H1 (cell line): Measurements from ENCODE around the gene RHCG. TPM values are rescaled to one million over a fixed set of nuclear protein-coding genes. Genes with fewer than 3 reads are reported as not detected.
"Not testable (repeated sequence)": the region's sequence is repeated elsewhere in the genome, so short reads cannot be mapped to it uniquely, and the experiment has no call there.

Experiments used
- CTCF ChIA-PET: fragments of 300-600 bp; sonication (Branson Sonifier 250); formaldehyde crosslinking; loops from one replicate; lab custom pipeline; 2021; ENCODE audit not compliant: partially characterized antibody; lab: Charles Lee
- POLR2A ChIA-PET: fragments of 300-600 bp; sonication (Branson Sonifier 250); formaldehyde crosslinking; loops from one replicate; lab custom pipeline; 2021; ENCODE audit warnings: inconsistent platforms; ENCODE audit not compliant: partially characterized antibody; lab: Charles Lee
- DNase-seq, 2 experiments: peaks; one replicate each; pipeline versions ENCODE4 v3.0.0 to v3.0.0-alpha.2; 2010 to 2022; ENCODE audit warnings: low spot score in 2 of 2, low read depth in 1 of 2, mixed read lengths in 1 of 2
- FAIRE-seq: peaks from 2 replicates; lab custom pipeline; 2011; peaks lifted over from hg19 to GRCh38; lab: Jason Lieb, UNC
- H2AFZ ChIP-seq: 2 replicates; pipeline ENCODE4 v1.8.1; 2012; ENCODE audit warnings: low read length, inconsistent platforms
- H2AK5ac ChIP-seq: 2 replicates; pipeline ENCODE4 v1.6.1; 2013; ENCODE audit warnings: low read depth, low read length
- H2BK120ac ChIP-seq: replicated peaks from 2 replicates; pipeline ENCODE3; 2013; ENCODE audit warnings: low read depth, low read length, inconsistent platforms
- H2BK12ac ChIP-seq: 2 replicates; pipeline ENCODE4 v1.6.1; 2013; ENCODE audit warnings: low read depth, low read length
- H2BK15ac ChIP-seq: 2 replicates; pipeline ENCODE4 v1.6.1; 2013; ENCODE audit warnings: low read length
- H2BK20ac ChIP-seq: 2 replicates; pipeline ENCODE4 v1.6.1; 2013; ENCODE audit warnings: low read length
- H2BK5ac ChIP-seq: 2 replicates; pipeline ENCODE4 v1.6.1; 2013; ENCODE audit warnings: low read depth, low read length
- H3K14ac ChIP-seq: 2 replicates; pipeline ENCODE4 v1.6.1; 2013; ENCODE audit warnings: inconsistent platforms; ENCODE audit not compliant: insufficient read length
- H3K18ac ChIP-seq: 2 replicates; pipeline ENCODE4 v1.6.1; 2013; ENCODE audit warnings: low read length; ENCODE audit errors: extremely low read depth
- H3K23ac ChIP-seq: 2 replicates; pipeline ENCODE4 v1.6.1; 2013; ENCODE audit warnings: inconsistent platforms; ENCODE audit not compliant: insufficient read length
- H3K23me2 ChIP-seq: 2 replicates; pipeline ENCODE4 v1.6.1; 2013; ENCODE audit warnings: low read depth, low read length
- H3K27ac ChIP-seq: 2 replicates; pipeline ENCODE4 v1.6.1; 2011; ENCODE audit warnings: low read depth, low read length, inconsistent platforms
- H3K27me3 ChIP-seq, 4 experiments: replicated peaks in 1 of 4; 1 replicate in 1 of 4; 2 replicates in 3 of 4; pipeline versions ENCODE4 v1.6.1 to v1.8.1; 2011 to 2013; ENCODE audit warnings: low read length in 3 of 4, mild to moderate bottlenecking in 3 of 4, inconsistent platforms in 2 of 4, mixed read lengths in 2 of 4, moderate library complexity in 1 of 4; ENCODE audit not compliant: control insufficient read depth in 3 of 4, insufficient read depth in 3 of 4; ENCODE audit errors: extremely low read depth in 1 of 4
- H3K36me3 ChIP-seq, 4 experiments: 2 replicates each; pipeline versions ENCODE4 v1.6.1 to v1.8.1; 2011 to 2013; ENCODE audit warnings: mild to moderate bottlenecking in 4 of 4, low read length in 3 of 4, moderate library complexity in 2 of 4, control low read depth in 1 of 4, inconsistent platforms in 1 of 4; ENCODE audit not compliant: insufficient read depth in 4 of 4, control insufficient read depth in 2 of 4
- H3K4ac ChIP-seq: replicated peaks from 2 replicates; pipeline ENCODE3; 2013; ENCODE audit warnings: low read length, low read depth, mixed read lengths, inconsistent platforms; ENCODE audit not compliant: insufficient read length
- H3K4me1 ChIP-seq, 4 experiments: replicated peaks in 1 of 4; 1 replicate in 1 of 4; 2 replicates in 3 of 4; pipeline versions ENCODE4 v1.6.1 to v1.8.1; 2011 to 2013; ENCODE audit warnings: low read length in 3 of 4, inconsistent platforms in 2 of 4, mixed read lengths in 1 of 4; ENCODE audit not compliant: insufficient read depth in 4 of 4, control insufficient read depth in 3 of 4
- H3K4me2 ChIP-seq, 2 experiments: 2 replicates each; pipeline versions ENCODE4 v1.6.1 to v1.8.1; 2011 to 2013; ENCODE audit warnings: low read depth in 2 of 2, low read length in 2 of 2, control low read depth in 1 of 2, inconsistent platforms in 1 of 2, mild to moderate bottlenecking in 1 of 2; ENCODE audit not compliant: insufficient read depth in 1 of 2
- H3K4me3 ChIP-seq, 4 experiments: fragments of 200-600, 300-600 bp in 1 of 4; sonication (generic), shearing (Covaris generic), sonication (Bioruptor Twin) in 1 of 4; 2 replicates each; pipeline versions ENCODE4 v1.5.1 to v1.8.1; 2011 to 2016; ENCODE audit warnings: low read length in 4 of 4, low read depth in 3 of 4, control low read depth in 2 of 4, inconsistent platforms in 2 of 4, mild to moderate bottlenecking in 2 of 4, mixed read lengths in 1 of 4, moderate library complexity in 1 of 4; ENCODE audit not compliant: insufficient read depth in 2 of 4; ENCODE audit errors: extremely low read depth in 1 of 4
- H3K56ac ChIP-seq: replicated peaks from 2 replicates; pipeline ENCODE3; 2013; ENCODE audit warnings: low read depth, mild to moderate bottlenecking, mixed read lengths, low read length, inconsistent platforms; ENCODE audit not compliant: insufficient read length
- H3K79me1 ChIP-seq: 2 replicates; pipeline ENCODE4 v1.6.1; 2013; ENCODE audit warnings: low read depth, low read length, control low read depth
- H3K79me2 ChIP-seq, 2 experiments: 2 replicates each; pipeline versions ENCODE4 v1.6.1 to v1.8.1; 2012 to 2013; ENCODE audit warnings: low read length in 2 of 2, mild to moderate bottlenecking in 2 of 2, inconsistent platforms in 1 of 2; ENCODE audit not compliant: insufficient read depth in 2 of 2, control insufficient read depth in 1 of 2
- H3K9ac ChIP-seq, 4 experiments: replicated peaks in 1 of 4; 1 replicate in 1 of 4; 2 replicates in 3 of 4; pipeline versions ENCODE4 v1.6.1 to v1.8.1; 2011 to 2013; ENCODE audit warnings: low read depth in 3 of 4, low read length in 3 of 4, control low read depth in 2 of 4, mild to moderate bottlenecking in 2 of 4, moderate library complexity in 2 of 4, inconsistent platforms in 1 of 4; ENCODE audit errors: extremely low read depth in 1 of 4
- H3K9me3 ChIP-seq, 2 experiments: 2 replicates each; pipeline versions ENCODE4 v1.6.1 to v1.8.1; 2012 to 2013; ENCODE audit warnings: mild to moderate bottlenecking in 2 of 2, moderate library complexity in 2 of 2, control low read depth in 1 of 2, inconsistent platforms in 1 of 2, low read depth in 1 of 2, low read length in 1 of 2, mixed read lengths in 1 of 2; ENCODE audit not compliant: insufficient read depth in 2 of 2
- H4K20me1 ChIP-seq, 2 experiments: replicated peaks in 1 of 2; 2 replicates each; pipeline versions ENCODE3 to v1.8.1; 2011 to 2013; ENCODE audit warnings: inconsistent platforms in 2 of 2, low read length in 2 of 2, mild to moderate bottlenecking in 1 of 2; ENCODE audit not compliant: insufficient read depth in 2 of 2, control insufficient read depth in 1 of 2
- H4K5ac ChIP-seq: 2 replicates; pipeline ENCODE4 v1.6.1; 2013; ENCODE audit warnings: low read length, low read depth, mixed read lengths, inconsistent platforms; ENCODE audit not compliant: insufficient read length
- H4K8ac ChIP-seq: 2 replicates; pipeline ENCODE4 v1.8.0; 2013; ENCODE audit warnings: mild to moderate bottlenecking, moderate library complexity, low read length, inconsistent platforms; ENCODE audit not compliant: insufficient read depth; ENCODE audit errors: extremely low read depth
- H4K91ac ChIP-seq: replicated peaks from 2 replicates; pipeline ENCODE3; 2013; ENCODE audit warnings: low read length, mixed read lengths, inconsistent platforms; ENCODE audit not compliant: insufficient read length
- ATF2 ChIP-seq: IDR thresholded peaks from 2 replicates; pipeline ENCODE4 v1.6.1; 2012; ENCODE audit warnings: low read length, inconsistent platforms
- ATF3 ChIP-seq: IDR thresholded peaks from 2 replicates; pipeline ENCODE4 v1.6.1; 2011; ENCODE audit warnings: low read depth, mild to moderate bottlenecking, low read length; ENCODE audit not compliant: insufficient read depth
- CHD2 ChIP-seq: IDR thresholded peaks from 2 replicates; pipeline ENCODE4 v1.6.1; 2012; ENCODE audit warnings: low read length, improper control_type of control experiment
- E2F6 ChIP-seq: IDR thresholded peaks from 2 replicates; pipeline ENCODE4 v1.6.1; 2012; ENCODE audit warnings: inconsistent platforms
- JUN ChIP-seq: IDR thresholded peaks from 2 replicates; pipeline ENCODE4 v1.6.1; 2011; ENCODE audit warnings: low read depth, mild to moderate bottlenecking, improper control_type of control experiment, low read length
- JUND ChIP-seq: IDR thresholded peaks from 2 replicates; pipeline ENCODE4 v1.6.1; 2011; ENCODE audit warnings: mild to moderate bottlenecking, improper control_type of control experiment, low read length
- TBP ChIP-seq: IDR thresholded peaks from 2 replicates; pipeline ENCODE4 v1.6.1; 2011; ENCODE audit warnings: low read depth, low read length, improper control_type of control experiment
- TEAD4 ChIP-seq: IDR thresholded peaks from 2 replicates; pipeline ENCODE4 v1.6.1; 2012; ENCODE audit warnings: low read depth, low read length, inconsistent platforms, mixed read lengths
- WGBS, 2 experiments: shearing (Covaris generic) in 1 of 2; methylation state at CpG; one replicate each; pipeline versions ENCODE4 v1.1.6 to v1.1.7; 2013 to 2015; ENCODE audit warnings: low lambda C conversion rate in 2 of 2, mixed read lengths in 2 of 2, inconsistent platforms in 1 of 2, low coverage in 1 of 2, missing lambda C conversion rate in 1 of 2; ENCODE audit not compliant: insufficient replicate concordance in 2 of 2, insufficient coverage in 1 of 2, insufficient read length in 1 of 2; ENCODE audit errors: extremely low coverage in 1 of 2, missing lambda C conversion rate in 1 of 2; 5-methylcytosine and 5-hydroxymethylcytosine counted together
- polyA plus RNA-seq, 7 experiments: library from polyadenylated mRNA; depleted of rRNA in 3 of 7; stranded (reverse) in 5 of 7; unstranded in 2 of 7; fragments of >200 nt in 5 of 7; fragments of 200-250 nt in 2 of 7; gene quantifications; 1 replicate in 5 of 7; 2 replicates in 1 of 7; 4 replicates in 1 of 7; pipeline versions ENCODE4 v1.2.1 to v1.2.3, GENCODE V29; 2011 to 2013; ENCODE audit warnings: missing spikeins in 2 of 7, mixed read lengths in 2 of 7
- total RNA-seq: library from RNA; stranded (reverse); fragmentation: NEBNext Ultra II Directional; extraction: Animal tissue kit (Norgen Biotek cat#: 25700); gene quantifications from 2 replicates; pipeline ENCODE4 v1.2.1, GENCODE V29; 2021

RHCG gene
- total and polyA plus RNA-seq, 2 of the 8 experiments (the other 6 are each of a cell fraction or from before 2014, with no cell fraction given), result 0.68 TPM; not detected in 1

GRCh38 chr15:89469426-89470096 lies 26.8 kb downstream of the RHCG start (continued):
- TF ChIP-seq E2F6 (no peak), CHD2 (no peak), ATF2 (no peak), TBP (no peak), ATF3 (no peak), JUND (no peak), TEAD4 (no peak), JUN (no peak)

GRCh38 chr15:89468813-89469212 lies 27.6 kb downstream of the RHCG start:
- H3K79me1 ChIP-seq, H2BK20ac ChIP-seq, H2AK5ac ChIP-seq, H3K36me3 ChIP-seq, H3K18ac ChIP-seq, H3K56ac ChIP-seq, H2BK120ac ChIP-seq, H3K9ac ChIP-seq, H4K91ac ChIP-seq, H3K9me3 ChIP-seq, H3K23ac ChIP-seq, H3K14ac ChIP-seq, H4K8ac ChIP-seq, FAIRE-seq, H3K4me3 ChIP-seq, H3K27ac ChIP-seq, H4K5ac ChIP-seq, H2AFZ ChIP-seq, H3K23me2 ChIP-seq, H3K79me2 ChIP-seq, DNase-seq, POLR2A ChIA-PET, H2BK15ac ChIP-seq, H3K4ac ChIP-seq, H3K27me3 ChIP-seq, H4K20me1 ChIP-seq: not testable (repeated sequence)
- CTCF ChIA-PET, result interaction anchor here (2.0 to 3.0 kb wide), 2 partner anchors 14 to 53 kb away, joined by 6 to 18 read pairs; no protein-coding TSS in a partner anchor
- Histone ChIP-seq H3K4me1 (peaks cover 5 to 15% (median 11%) of the 10 kb centered on the region in 4 experiments), H3K4me2 (peak overlapping the region in 1 of 2 experiments; percentile 63; a peak in 1 of 4 replicates), H2BK5ac (0 out of 2 replicates have a peak overlapping the region, but pooled peaks have one; percentile 40), H2BK12ac (peak overlapping the region; percentile 85; the same call in 1 of the 2 replicates)
- WGBS, 2 experiments, result 37% methylated on average over 1 of the region's 1 CpG; no CpG with 5 or more reads in 1 of the 2 experiments
